ENCODE data around the gene NFYB. TPM values are rescaled to one million over a fixed set of nuclear protein-coding genes. Genes with fewer than 3 reads are reported as not detected.

NFYB gene
- total RNA-seq, 1 experiment from 2014 or later, result 22.4 TPM

- H3K27ac ChIP-seq (ENCODE audit: low read depth, low read length), result no peak overlapping the region
- ChIA-PET CTCF (no interaction called here), POLR2A (no interaction called here), RAD21 (ENCODE audit: low non-redundant PET in 1 of 2, low total read pairs in 2 of 2, uncharacterized antibody in 2 of 2, unreplicated experiment in 2 of 2) (no interaction called here)
- no peaks in the 10 kb centered on the region for H3K27me3 ChIP-seq (ENCODE audit: insufficient read depth, low read length)
- H3K4me1 ChIP-seq (ENCODE audit: control insufficient read depth in 1 of 2, insufficient read depth in 2 of 2, low read length in 2 of 2), result no peaks in the 10 kb centered on the region
- no peak overlapping the region for H3K9ac ChIP-seq (ENCODE audit: low read length)
- ATAC-seq (0 out of 2 replicates have a peak, but pooled peaks have one; percentile 32), DNase-seq (ENCODE audit: low read depth, low spot score) (no peak)
- intact Hi-C loops (cut with micrococcal nuclease), result no loop called here
- H3K9me3 ChIP-seq (ENCODE audit: control insufficient read depth in 1 of 2, insufficient read depth in 1 of 2, low read depth in 1 of 2, low read length in 2 of 2), result no peaks in the 10 kb centered on the region
- no peak for TF ChIP-seq ELF1 (IDR thresholded peaks at IDR 0.05; ENCODE audit: borderline replicate concordance, low read depth)
- no peak for TF ChIP-seq ZBTB33 (IDR thresholded peaks at IDR 0.05; ENCODE audit: extremely low read depth, insufficient replicate concordance, low read length)
- no peak for TF ChIP-seq POLR2A (IDR thresholded peaks at IDR 0.05; ENCODE audit: borderline replicate concordance, extremely low read depth, insufficient read depth, insufficient read length)
- no peak for TF ChIP-seq EGR1 (IDR thresholded peaks at IDR 0.05; ENCODE audit: low read depth)
- TF ChIP-seq SRF (IDR thresholded peaks at IDR 0.05; ENCODE audit: low read depth), result no peak
- TF ChIP-seq TCF7L2 (IDR thresholded peaks at IDR 0.05; ENCODE audit: borderline replicate concordance, extremely low read depth, insufficient read depth, insufficient read length), result no peak
- TF ChIP-seq POLR2AphosphoS5 (IDR thresholded peaks at IDR 0.05; ENCODE audit: low read depth, low read length), result no peak
- no peak for TF ChIP-seq SIN3A (IDR thresholded peaks at IDR 0.05; ENCODE audit: low read depth)
- TF ChIP-seq, protein P1, sequence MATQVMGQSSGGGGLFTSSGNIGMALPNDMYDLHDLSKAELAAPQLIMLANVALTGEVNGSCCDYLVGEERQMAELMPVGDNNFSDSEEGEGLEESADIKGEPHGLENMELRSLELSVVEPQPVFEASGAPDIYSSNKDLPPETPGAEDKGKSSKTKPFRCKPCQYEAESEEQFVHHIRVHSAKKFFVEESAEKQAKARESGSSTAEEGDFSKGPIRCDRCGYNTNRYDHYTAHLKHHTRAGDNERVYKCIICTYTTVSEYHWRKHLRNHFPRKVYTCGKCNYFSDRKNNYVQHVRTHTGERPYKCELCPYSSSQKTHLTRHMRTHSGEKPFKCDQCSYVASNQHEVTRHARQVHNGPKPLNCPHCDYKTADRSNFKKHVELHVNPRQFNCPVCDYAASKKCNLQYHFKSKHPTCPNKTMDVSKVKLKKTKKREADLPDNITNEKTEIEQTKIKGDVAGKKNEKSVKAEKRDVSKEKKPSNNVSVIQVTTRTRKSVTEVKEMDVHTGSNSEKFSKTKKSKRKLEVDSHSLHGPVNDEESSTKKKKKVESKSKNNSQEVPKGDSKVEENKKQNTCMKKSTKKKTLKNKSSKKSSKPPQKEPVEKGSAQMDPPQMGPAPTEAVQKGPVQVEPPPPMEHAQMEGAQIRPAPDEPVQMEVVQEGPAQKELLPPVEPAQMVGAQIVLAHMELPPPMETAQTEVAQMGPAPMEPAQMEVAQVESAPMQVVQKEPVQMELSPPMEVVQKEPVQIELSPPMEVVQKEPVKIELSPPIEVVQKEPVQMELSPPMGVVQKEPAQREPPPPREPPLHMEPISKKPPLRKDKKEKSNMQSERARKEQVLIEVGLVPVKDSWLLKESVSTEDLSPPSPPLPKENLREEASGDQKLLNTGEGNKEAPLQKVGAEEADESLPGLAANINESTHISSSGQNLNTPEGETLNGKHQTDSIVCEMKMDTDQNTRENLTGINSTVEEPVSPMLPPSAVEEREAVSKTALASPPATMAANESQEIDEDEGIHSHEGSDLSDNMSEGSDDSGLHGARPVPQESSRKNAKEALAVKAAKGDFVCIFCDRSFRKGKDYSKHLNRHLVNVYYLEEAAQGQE (IDR thresholded peaks at IDR 0.05; ENCODE audit: low read depth), result no peak
- no peak for TF ChIP-seq YY1 (IDR thresholded peaks at IDR 0.05; ENCODE audit: extremely low read depth, insufficient replicate concordance, low read depth, low read length)
- TF ChIP-seq ZNF274 (IDR thresholded peaks at IDR 0.05; ENCODE audit: low read depth, low read length), result no peak
- no peaks in the 10 kb centered on the region for H3K9me2 ChIP-seq (ENCODE audit: insufficient read depth)
- no peak overlapping the region for H3K4me2 ChIP-seq (ENCODE audit: low read length)
- BruUV-seq (replicated peaks), result no TSS peak
- H2AFZ ChIP-seq (ENCODE audit: low read depth, low read length, poor library complexity, severe bottlenecking), result no peak overlapping the region
- no peaks in the 10 kb centered on the region for H3K79me2 ChIP-seq (ENCODE audit: insufficient read depth, low read length)
- no peak overlapping the region for H3K4me3 ChIP-seq (replicated peaks in 1 of 2; ENCODE audit: low read depth in 1 of 2, low read length in 2 of 2)
- no peaks in the 10 kb centered on the region for H4K20me1 ChIP-seq (ENCODE audit: insufficient read depth)
- H3K36me3 ChIP-seq (ENCODE audit: control insufficient read depth in 1 of 2, insufficient read depth in 2 of 2, low read length in 2 of 2), result no peaks in the 10 kb centered on the region
Measured at GRCh38 chr12:104152685-104153241, 14.8 kb upstream of the NFYB start.
